GM21447 (cell line): ENCODE data around the gene FGD2.

ENCODE experiments used
- ATAC-seq: cut with Tn5 transposase; IDR thresholded peaks from one replicate; pipeline ENCODE4 v1.9.1; 2021; ENCODE audit not compliant: unreplicated experiment

The FGD2 gene

GRCh38 chr6:37017606-37018197 lies 12.2 kb downstream of the FGD2 start:
- no peak for ATAC-seq

- ATAC-seq, result peak; percentile 92
These were observed 13.0 kb downstream of the FGD2 start for GRCh38 chr6:37018198-37019064.

DNA sequence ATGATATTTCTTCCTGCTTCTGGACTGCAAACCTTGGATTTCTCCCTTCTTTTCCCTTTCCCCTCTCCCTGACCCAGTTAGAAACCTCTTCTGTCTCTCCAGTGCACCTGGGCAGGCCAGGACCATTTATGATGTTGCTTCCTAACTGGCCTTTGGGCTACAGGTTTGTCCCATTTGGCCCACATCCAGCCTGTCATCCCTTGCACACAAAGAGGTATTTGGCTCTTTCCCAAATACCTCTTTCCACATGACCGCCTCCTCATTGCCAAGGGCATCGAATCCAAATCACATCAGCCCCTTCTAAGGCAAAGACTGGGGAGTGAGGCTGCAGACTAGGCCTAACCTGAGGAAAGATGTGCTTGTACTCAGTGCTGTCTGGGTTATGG lies 13.6 kb downstream of the FGD2 start:
- ATAC-seq, result no peak

DNA sequence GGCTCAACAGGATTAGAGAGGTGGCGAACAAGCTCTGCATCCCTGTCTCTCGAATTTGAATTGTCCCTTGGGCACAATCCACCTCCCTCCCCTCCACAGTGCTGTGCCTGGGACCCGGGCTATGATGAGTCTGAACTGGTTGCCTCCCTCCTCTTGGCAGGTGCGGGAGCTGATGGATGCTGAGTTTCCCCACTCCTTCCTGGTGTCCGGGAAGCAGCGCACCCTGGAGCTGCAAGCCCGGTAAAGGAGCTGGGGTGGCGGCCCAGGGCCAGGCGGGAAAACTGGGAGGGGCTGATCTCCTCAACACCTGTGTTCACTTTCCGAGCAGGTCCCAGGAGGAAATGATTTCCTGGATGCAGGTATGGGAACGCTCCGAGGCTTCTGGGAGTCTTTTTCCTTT lies 14.9 kb downstream of the FGD2 start:
- no peak for ATAC-seq

- no peak for ATAC-seq
These were observed 15.4 kb downstream of the FGD2 start for GRCh38 chr6:37020812-37021211.

GRCh38 chr6:37021356-37022129 lies 16.1 kb downstream of the FGD2 start:
- ATAC-seq, result no peak

- ATAC-seq, result no peak
These were observed 16.8 kb downstream of the FGD2 start for GRCh38 chr6:37022135-37022863.

- ATAC-seq, result no peak
These were observed 19.3 kb downstream of the FGD2 start for GRCh38 chr6:37024656-37025337.

DNA sequence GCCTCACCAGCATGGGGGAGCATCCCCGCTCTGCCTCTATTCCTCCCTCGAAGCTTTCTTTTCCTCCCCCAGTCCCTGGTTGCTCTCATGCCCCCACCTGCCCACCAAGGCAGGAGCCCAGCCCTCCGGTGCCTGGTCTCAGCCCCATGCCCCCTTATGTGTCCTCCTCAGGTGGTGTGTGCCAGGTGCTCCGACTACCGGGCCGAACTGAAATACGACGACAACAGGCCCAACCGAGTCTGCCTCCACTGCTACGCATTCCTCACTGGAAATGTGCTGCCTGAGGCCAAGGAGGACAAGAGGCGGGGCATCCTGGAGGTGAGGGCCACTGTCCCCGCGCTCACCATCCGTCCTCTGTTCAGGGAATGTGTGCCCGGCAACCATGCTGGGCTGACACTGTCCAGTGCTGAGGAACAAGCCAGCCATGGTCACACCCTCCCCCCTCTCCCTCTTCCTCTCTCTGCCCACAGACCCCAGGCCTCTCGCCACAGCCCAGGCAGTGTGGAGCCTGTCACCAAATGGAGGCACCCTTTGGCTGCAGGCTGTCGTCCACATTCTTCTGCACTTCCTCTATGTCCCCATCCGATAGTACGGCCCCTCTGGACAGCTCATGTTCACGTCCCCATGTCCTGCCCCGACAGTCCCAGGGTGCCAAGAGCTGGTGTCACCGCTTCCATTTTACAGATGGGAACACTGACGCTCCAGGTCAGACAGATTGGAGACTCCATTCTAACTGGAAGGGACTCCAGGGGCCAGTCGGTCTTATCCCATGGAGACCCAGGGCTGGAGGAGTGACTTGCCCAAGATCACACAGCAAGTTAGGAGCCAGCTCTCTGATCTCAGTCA lies 20.4 kb downstream of the FGD2 start:
- ATAC-seq, result no peak

DNA sequence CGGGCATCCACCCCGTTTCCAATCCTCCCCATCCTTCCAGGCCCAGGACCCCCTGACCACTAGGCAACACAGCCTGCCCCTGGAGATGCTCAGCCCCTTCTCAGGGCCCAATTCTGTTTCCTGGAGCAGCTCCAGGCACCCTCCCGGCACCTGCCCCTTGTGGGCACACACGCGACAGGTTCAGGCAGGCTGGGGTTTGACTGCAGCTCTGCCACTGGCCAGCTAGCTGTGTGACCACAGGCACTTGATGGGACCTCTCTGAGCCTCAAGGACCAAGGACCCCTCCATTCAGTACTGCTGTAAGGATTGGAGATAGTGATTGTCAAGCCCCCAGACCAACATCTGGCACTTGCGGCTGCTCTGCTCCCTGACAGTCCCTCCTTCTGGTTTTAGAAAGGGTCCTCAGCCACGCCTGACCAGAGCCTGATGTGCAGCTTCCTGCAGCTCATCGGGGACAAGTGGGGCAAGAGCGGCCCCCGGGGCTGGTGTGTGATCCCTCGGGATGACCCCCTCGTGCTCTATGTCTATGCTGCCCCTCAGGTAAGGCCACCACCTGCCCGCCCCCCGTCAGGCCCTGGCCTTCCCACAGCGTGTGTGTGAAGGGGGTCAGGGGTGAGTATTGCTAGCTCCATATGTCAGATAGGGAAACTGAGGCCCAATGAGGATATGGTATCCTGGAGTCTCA lies 21.7 kb downstream of the FGD2 start:
- no peak for ATAC-seq

GRCh38 chr6:37027811-37028469 lies 22.5 kb downstream of the FGD2 start:
- no peak for ATAC-seq

DNA sequence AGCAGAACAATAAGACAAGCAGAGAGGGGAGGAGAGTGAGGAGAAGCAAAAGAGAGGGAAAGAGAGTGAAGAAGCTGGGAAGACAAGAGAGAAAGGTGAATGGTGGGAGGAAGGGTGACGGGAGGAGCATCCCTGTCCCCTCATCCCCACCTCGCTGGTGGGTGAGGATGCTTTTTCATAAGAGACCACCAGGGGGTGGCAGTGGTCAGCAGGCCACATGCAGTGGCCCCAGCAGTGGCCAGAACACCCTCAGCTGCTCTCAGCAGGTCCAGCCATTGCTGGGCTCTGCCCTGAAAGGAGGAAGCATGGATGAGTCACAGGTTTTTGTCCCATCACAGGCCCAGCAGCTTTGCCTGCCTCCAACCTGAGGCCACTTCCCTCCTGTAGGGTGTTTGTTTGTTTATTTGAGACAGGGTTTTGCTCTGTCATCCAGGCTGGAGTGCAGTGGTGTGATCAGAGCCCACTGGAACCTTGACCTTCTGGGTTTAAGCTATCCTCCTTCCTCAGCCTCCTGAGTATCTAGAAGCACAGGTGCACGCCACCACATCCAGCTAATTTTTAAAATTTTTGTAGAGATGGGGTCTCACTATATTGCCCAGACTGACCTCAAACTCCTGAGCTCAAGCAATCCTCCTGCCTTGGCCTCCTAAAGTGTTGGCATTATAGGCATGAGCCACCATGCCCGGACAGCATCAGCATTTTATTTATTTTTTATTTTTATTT lies 24.0 kb downstream of the FGD2 start:
- no peak for ATAC-seq

- no peak for ATAC-seq
These were observed 25.1 kb downstream of the FGD2 start for GRCh38 chr6:37030599-37030998.

DNA sequence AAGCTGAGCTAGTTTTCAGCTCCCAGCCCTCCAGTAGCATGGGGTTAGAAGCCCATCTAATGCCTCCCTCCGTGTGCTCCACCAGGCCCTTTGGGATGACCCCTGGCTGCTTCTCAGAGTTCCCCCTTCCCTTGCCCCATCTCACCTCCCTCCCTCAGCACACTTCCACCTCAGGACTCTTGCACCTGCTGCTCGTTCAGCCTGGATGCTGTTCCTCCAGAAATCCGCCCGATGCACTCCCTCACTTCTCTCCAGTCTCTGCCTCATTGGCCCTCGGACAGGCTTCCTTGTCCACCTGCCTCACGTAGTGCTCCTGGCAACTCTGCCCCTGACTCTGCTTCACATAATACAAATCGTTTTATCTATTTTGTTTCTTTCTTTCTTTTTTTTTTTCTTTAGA lies 26.8 kb downstream of the FGD2 start:
- no peak for ATAC-seq

- ATAC-seq, result no peak
These were observed 27.8 kb downstream of the FGD2 start for GRCh38 chr6:37033255-37033654.

DNA sequence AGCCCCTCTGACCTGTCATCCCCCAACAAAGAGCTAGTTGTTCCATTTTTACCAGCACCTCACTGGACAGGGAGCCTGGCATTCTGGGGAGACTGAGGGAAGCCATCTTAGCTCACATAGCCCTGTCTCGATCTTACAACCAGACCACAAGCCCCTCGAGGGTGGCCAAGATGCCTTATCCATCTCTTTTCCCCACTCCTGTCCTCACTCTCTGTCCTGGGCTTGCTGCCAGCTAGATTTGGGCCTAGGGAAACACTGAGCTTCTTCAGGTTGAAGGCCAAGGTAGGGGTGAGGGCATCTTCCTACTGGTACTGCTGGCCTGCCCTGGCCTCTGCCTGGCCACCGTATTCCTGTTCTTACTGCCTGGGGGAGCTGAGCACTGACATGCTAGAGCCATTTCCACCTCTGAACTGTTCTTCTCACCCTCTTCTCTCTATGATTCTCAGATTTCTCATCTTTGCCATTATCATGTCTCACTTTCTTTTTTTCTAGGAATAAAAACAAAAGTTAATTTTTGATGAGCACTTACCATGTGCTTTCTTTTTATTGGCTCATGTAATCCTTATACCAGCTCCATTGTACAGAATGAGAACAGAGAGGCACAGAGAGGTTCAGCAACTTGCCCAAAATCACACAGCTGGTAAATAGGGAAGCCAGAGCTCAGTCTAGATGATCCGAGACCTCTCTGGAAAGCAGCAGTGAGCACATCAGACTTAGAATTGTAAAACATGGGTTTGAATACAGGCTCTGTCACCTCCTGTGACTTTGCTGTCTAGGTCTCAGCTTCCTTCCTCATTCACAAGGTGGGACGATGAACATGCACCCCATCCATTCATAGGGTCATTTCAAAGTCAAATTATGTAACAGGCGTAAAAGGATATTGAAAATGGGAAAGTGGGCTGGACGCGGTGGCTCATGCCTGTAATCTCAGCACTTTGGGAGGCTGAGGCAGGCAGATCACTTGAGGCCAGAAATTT lies 28.7 kb downstream of the FGD2 start:
- no peak for ATAC-seq

DNA sequence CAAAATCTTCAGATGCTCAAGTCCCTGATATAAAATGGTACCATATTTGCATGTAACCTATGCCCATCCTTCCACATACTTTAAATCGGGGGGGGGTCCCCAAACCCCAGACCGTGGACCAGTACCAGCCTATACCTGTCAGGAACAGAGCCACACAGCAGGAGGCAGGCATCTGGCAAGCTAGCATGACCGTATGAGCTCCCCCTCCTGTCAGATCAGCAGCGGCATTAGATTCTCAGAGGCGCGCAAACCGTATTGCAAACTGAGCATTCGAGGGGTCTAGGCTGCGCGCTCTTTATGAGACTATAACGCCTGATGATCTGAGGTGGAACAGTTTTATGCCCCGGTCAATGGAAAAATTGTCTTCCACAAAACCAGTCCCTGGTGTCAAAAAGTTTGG lies 30.7 kb downstream of the FGD2 start:
- no peak for ATAC-seq
